DND-41 (cell line): ENCODE measurements around the gene DACH1.

Experiments
- CTCF ChIP-seq: IDR thresholded peaks from 2 replicates; pipeline ENCODE4 v1.5.1; 2012; ENCODE audit warnings: borderline replicate concordance, low read length, moderate library complexity, mild to moderate bottlenecking; ENCODE audit not compliant: poor library complexity, severe bottlenecking; ENCODE audit errors: extremely low read depth
- EZH2 ChIP-seq: IDR thresholded peaks from 3 replicates; pipeline ENCODE4 v1.6.1; 2012; ENCODE audit warnings: borderline replicate concordance, low read depth, mild to moderate bottlenecking, moderate library complexity, low read length, inconsistent platforms; ENCODE audit not compliant: severe bottlenecking

- TF ChIP-seq CTCF (no peak), EZH2 (no peak)
These were observed 12.6 kb downstream of the DACH1 start for GRCh38 chr13:71854401-71854800.
